ENCODE measurements around the gene OR2J1.

GRCh38 chr6:29081312-29081711, 18.0 kb upstream of the OR2J1 start:
- TF ChIP-seq CTCF (IDR thresholded peaks at IDR 0.05), result no peak
- no peak for TF ChIP-seq POLR2AphosphoS5 (IDR thresholded peaks at IDR 0.05)
- TF ChIP-seq POLR2A (IDR thresholded peaks at IDR 0.05), result no peak
